ENCODE data around the gene ATG9A. TPM values are rescaled to one million over a fixed set of nuclear protein-coding genes. Genes with fewer than 3 reads are reported as not detected.

ATG9A gene
- total RNA-seq, 1 donor from 2014 or later = 83.6 TPM

DNA sequence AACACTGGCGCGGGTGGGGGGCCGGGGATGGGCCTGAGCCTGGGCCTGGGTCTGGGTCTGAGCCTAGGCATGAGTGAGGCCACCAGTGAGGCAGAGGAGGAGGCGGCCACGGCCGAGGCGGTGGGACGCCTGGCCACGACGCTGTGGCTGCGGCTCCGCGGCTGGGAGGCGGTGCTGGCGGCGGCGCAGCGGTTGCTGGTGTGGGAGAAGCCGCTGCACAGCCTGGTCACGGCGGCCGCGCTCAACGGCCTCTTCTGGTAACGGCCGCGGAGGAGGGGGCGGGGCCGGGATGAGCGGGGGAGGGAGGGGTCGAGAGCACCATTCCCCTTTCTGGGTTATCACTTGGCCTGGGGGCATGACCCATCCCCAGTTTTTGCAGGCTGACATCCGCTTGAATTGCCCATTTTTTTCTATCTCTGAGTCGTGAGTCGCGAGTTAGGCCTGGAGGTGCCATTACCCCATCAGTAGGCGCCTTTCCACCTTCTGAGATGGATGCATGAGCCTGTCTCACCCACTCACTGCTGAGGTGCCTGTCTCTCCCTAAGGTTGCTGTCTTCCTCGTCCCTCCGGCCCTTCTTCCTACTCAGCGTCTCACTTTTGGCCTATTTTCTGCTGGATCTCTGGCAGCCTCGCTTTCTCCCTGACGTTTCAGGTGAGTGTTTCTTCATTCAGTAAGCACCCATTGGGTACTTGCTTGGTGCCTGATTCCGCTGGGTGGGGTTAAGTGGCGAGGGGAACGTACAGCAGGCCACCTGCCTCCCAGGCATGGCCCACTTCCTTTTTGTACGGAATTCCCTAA, 50.9 kb downstream of the ATG9A start:
- H3K36me3 Mint-ChIP-seq (ENCODE audit: unreplicated experiment) = peaks cover 33% of the 10 kb centered on the region
- peak overlapping the region; percentile 80 for H3K4me3 Mint-ChIP-seq (ENCODE audit: unreplicated experiment)
- no peaks in the 10 kb centered on the region for H3K27me3 Mint-ChIP-seq (ENCODE audit: unreplicated experiment)
- no peaks in the 10 kb centered on the region for H3K9me3 Mint-ChIP-seq (ENCODE audit: unreplicated experiment)
- TF ChIP-seq, protein P1, sequence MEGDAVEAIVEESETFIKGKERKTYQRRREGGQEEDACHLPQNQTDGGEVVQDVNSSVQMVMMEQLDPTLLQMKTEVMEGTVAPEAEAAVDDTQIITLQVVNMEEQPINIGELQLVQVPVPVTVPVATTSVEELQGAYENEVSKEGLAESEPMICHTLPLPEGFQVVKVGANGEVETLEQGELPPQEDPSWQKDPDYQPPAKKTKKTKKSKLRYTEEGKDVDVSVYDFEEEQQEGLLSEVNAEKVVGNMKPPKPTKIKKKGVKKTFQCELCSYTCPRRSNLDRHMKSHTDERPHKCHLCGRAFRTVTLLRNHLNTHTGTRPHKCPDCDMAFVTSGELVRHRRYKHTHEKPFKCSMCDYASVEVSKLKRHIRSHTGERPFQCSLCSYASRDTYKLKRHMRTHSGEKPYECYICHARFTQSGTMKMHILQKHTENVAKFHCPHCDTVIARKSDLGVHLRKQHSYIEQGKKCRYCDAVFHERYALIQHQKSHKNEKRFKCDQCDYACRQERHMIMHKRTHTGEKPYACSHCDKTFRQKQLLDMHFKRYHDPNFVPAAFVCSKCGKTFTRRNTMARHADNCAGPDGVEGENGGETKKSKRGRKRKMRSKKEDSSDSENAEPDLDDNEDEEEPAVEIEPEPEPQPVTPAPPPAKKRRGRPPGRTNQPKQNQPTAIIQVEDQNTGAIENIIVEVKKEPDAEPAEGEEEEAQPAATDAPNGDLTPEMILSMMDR (IDR thresholded peaks at IDR 0.05) = no peak
- peaks cover 24% of the 10 kb centered on the region for H3K4me1 Mint-ChIP-seq (ENCODE audit: unreplicated experiment)
- H3K27ac Mint-ChIP-seq (ENCODE audit: unreplicated experiment) = peak overlapping the region; percentile 67
- DNase-seq (ENCODE audit: extremely low spot score, unreplicated experiment) = no peak

DNA sequence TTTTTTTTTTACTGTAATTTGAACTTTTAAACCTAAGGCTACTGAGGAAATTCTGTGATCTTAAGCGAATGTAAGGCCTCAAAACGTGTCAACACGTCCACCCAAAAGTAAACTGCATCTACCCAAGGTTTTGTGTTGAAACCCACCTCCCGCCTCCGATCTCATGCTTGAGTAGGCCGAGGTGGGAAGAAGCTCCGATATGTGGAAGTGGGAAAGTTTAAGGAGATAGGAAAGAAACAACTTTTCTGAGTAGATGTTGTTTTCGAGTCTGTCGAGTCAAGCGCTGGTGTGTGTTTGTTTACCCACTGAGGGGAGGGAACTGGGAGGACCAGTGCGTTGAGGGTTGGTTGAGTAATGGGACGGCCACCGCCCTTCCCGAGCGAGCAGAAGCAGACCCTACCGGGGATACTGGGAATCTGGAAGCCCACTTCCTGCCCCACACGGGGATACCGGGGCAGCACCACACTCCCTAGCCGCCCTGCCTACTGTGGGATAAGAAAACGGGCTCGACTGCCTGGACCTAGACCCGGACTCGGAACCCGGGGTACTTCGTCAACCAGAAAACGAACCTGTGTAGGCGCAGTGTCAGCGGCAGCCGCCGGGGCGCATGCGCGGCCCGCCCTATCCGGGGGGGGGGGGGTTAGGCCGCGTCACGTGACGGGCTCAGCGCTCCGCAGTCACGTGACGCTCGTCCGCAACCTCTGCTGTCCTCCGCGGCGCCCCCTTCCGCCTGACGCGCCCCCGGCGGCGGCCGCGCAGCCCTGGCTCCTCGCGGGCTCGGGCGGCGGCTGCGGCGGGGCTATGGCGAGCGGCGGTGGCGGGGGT, 51.7 kb downstream of the ATG9A start, which contains the start of gene RETREG2:
Gene RETREG2 (plus strand): TSS at position 724 of the 825 bp plus-strand sequence. CDS start 78 bp downstream, at position 802.
- TF ChIP-seq, protein P1 (IDR thresholded peaks at IDR 0.05) = peak; percentile 46
- H3K9me3 Mint-ChIP-seq (ENCODE audit: unreplicated experiment) = no peaks in the 10 kb centered on the region
- peak; percentile 94 for DNase-seq (ENCODE audit: extremely low spot score, unreplicated experiment)

DNA sequence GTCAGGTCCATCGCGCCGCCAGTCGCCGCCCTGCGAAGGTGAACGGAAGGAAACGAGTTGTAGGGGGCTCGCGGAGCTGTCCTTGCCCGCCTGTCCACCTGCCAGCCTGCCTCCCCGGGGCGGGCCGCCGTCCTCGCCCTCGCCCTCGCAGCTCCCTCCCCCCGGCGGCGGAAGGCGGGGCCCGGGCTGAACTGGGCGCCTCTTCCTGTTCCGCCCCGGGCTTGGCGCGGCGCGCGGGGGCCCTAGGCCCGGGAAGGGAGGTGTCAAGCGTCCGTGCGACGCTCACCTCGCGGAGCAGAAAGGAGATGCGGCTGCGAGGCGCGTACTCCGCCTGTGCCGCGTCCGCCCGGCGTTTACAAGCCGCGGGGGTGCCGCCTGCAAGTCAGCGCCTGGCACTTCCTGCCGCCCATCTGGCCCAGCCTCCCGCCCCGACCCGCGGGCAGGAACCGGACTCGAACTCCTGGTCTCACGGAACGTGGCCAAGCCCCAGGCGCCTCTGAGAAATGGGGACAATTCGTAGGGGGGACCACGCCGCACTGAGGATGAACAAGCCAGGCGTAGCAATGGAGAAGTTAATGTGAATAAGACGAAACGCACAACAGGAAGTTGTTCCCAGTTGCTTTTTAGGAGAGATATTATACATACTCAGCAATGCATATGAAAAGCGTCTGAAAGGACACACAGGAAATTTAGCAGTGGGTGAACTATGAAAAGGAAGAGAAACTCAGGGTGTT, 52.5 kb downstream of the ATG9A start, which contains the start of gene CNPPD1:
Gene CNPPD1 (minus strand): TSS at position 108 of the 734 bp plus-strand sequence. CDS start 97 bp downstream, at position 11.
- Mint-ChIP-seq H3K27me3 (ENCODE audit: unreplicated experiment) (no peaks in the 10 kb centered on the region), H3K4me3 (ENCODE audit: unreplicated experiment) (peak within 1 kb of the TSS; percentile 89), H3K9me3 (ENCODE audit: unreplicated experiment) (no peaks in the 10 kb centered on the region), H3K36me3 (ENCODE audit: unreplicated experiment) (peaks cover 28% of the 10 kb centered on the region), H3K4me1 (ENCODE audit: unreplicated experiment) (peaks cover 24% of the 10 kb centered on the region), H3K27ac (ENCODE audit: unreplicated experiment) (peak within 1 kb of the TSS; percentile 100)
- DNase-seq (ENCODE audit: extremely low spot score, unreplicated experiment) = peak; percentile 93
- TF ChIP-seq, protein P1 (IDR thresholded peaks at IDR 0.05) = no peak

More for the DNA sequence above, 51.7 kb downstream of the ATG9A start, which contains the start of gene RETREG2:
- Mint-ChIP-seq H3K4me3 (ENCODE audit: unreplicated experiment) (peak within 1 kb of the TSS; percentile 89), H3K27me3 (ENCODE audit: unreplicated experiment) (no peaks in the 10 kb centered on the region), H3K36me3 (ENCODE audit: unreplicated experiment) (peaks cover 25% of the 10 kb centered on the region), H3K27ac (ENCODE audit: unreplicated experiment) (peak within 1 kb of the TSS; percentile 100), H3K4me1 (ENCODE audit: unreplicated experiment) (peaks cover 24% of the 10 kb centered on the region)

DNA sequence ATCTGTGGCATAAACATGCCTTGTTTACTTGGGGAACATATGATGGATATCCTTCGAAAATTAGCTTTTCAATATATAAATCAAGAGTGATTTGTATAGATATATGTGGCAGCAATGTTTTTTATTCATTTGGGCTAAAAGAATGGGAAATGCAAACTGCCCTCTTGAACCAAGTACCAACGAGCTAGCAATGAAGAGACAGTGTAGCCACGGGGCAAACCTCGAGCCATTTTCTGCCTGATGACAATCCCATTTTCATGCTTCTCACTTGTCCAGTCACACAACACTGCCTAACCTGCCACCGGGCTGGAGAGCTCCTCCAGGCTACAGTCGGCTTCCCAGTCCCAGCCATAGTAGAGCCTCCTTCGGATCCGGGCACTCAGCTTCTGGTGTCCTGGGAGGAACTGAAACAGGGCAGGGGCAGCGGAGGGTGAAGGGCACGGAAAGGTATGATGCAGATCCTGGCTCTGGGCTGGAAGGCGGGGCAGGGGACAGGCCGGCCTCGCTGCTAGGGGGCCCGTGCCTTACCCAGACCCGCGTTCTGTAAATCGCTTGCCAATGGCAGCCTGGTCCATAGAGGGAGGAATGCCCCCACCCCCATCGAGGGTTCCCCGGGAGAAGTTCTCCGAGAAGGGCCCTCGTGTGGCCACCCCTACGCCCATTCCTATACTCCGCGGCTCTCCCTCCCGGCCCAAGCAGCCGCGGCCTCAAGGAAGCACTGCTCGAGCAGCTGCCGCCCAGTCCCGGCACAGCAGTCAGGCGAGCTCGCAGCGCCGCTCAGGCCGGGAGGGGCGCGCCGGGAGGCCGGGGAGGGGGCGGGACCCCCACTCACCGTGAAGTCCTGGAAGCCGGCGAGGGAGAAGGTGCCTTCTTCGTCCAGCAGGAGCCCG, 53.3 kb downstream of the ATG9A start:
- Mint-ChIP-seq H3K9me3 (ENCODE audit: unreplicated experiment) (no peaks in the 10 kb centered on the region), H3K36me3 (ENCODE audit: unreplicated experiment) (peaks cover 26% of the 10 kb centered on the region), H3K4me1 (ENCODE audit: unreplicated experiment) (peaks cover 27% of the 10 kb centered on the region), H3K27me3 (ENCODE audit: unreplicated experiment) (no peaks in the 10 kb centered on the region), H3K4me3 (ENCODE audit: unreplicated experiment) (peak overlapping the region; percentile 89), H3K27ac (ENCODE audit: unreplicated experiment) (peak overlapping the region; percentile 67)
- TF ChIP-seq, protein P1 (IDR thresholded peaks at IDR 0.05) = peak; percentile 28
- no peak for DNase-seq (ENCODE audit: extremely low spot score, unreplicated experiment)

Data from osteocyte (in vitro differentiated cells).